NOMO-1 treated with dmso at 0.1 percent for 144 hours (cell line): Measurements from ENCODE around the gene MICU1.
"Not testable (repeated sequence)": the region's sequence is repeated elsewhere in the genome, so short reads cannot be mapped to it uniquely, and the experiment has no call there.

ENCODE experiments used
- DNase-seq: peaks from one replicate; lab custom pipeline; 2025; ENCODE audit not compliant: unreplicated experiment; lab: John Stamatoyannopoulos, UW

MICU1 gene

DNA sequence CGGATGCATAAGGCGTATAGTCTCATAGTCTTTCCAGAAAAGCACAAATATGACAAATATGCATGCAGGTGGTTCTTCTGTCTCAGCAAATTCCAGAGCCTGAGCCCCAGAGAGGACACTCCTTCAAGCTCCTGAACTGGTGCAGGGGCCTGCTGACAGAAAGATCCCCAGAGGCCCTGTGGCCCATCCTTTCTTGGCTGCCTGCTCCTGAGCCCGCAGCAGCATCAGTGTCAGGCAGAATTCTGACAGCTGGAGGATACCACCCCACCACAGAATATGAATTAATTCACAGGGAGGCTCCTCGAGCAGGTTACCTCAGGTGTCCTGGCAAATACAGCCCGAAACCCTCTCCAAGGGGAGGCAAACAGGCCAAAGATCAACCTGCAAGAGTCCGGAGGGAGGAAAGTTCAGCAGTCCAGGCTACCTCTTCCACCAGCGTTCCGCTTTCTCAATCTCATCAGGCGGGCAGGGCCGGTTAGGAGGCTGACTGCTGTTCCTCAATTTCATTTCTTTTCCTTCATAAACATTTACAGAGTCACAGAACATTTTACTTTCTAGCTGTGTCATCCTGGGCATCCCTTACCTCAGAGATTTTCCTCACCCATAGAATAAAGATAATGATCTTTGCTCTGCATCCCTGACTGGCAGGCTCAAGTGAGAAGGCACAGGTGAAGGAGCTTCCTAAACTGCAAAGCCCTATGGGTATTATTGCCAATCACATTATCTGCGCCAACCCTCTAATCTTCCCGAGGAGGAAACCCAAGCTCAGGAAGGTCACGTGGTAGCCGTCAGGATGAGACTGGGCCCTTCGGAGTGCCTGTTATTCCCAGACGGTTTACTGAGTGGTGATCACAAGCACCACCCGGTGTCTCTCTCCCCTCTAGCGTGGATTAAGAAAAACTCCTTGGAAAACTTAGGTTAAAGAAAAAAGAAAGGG, 272.6 kb downstream of the MICU1 start:
- no peak for DNase-seq

DNA sequence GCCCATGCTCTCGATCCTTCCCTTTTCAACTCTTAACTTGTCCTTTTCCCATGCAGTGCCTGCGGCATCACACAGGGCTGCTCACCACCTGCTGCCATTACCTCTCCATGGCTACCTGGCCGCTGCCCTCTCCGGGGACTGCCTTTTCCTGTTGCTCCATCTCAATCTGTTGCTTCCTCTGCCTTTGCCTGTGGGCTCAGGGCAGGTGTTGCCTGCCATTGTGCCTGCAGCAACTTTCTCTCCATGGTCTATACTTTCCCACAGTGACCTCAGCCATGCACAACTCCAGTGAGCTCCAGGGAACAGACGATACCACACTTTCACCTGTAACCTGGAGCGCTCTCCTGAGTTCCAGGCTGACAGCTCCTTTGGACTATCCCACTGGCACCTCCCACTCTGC, 274.4 kb downstream of the MICU1 start:
- no peak for DNase-seq

GRCh38 chr10:72349438-72349837, 276.4 kb downstream of the MICU1 start:
- no peak for DNase-seq

DNA sequence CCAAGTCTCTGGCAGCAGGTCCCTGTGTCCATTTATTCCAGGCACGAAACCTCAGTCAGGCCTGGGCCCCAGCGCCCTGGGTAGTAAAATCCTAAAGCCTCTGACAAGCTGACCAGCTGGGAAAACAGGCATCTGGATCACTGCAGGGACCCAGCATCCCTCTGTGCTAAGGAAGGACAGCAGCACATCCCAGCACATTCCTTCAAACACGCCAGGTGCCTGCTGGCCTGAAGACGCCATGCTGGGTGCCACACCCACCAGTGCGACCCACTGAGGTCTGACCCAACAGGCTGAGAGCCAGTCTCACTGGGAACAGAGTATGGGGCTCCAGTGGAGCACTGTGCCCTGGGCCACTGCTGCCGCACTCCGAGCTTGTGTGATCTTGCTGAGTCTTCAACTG, 277.6 kb downstream of the MICU1 start:
- DNase-seq = no peak

- not testable (repeated sequence) for DNase-seq
Measured at GRCh38 chr10:72346117-72346516, 279.8 kb downstream of the MICU1 start.

DNA sequence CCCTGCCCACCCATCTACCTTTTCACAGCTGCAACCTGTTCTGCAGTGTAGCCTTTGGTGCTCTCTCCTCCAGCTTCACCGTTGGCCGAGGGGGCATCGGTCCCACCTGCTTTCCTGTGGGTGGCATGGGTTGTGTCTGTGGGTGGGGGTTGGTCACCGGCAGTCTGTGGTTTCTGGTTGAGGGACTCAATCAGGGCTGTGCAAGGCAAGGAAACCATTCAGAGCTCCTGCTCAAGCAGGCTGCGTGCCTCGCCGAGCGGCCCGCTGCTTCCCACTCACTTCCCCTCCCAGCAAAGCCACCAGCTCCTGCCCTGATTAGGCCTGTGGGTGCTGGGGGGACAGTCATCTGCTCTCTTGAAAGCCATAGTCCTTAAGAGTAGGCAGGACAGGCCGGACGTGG, 280.9 kb downstream of the MICU1 start:
- DNase-seq = no peak

- no peak for DNase-seq
Measured at GRCh38 chr10:72342911-72343310, 283.0 kb downstream of the MICU1 start.

DNA sequence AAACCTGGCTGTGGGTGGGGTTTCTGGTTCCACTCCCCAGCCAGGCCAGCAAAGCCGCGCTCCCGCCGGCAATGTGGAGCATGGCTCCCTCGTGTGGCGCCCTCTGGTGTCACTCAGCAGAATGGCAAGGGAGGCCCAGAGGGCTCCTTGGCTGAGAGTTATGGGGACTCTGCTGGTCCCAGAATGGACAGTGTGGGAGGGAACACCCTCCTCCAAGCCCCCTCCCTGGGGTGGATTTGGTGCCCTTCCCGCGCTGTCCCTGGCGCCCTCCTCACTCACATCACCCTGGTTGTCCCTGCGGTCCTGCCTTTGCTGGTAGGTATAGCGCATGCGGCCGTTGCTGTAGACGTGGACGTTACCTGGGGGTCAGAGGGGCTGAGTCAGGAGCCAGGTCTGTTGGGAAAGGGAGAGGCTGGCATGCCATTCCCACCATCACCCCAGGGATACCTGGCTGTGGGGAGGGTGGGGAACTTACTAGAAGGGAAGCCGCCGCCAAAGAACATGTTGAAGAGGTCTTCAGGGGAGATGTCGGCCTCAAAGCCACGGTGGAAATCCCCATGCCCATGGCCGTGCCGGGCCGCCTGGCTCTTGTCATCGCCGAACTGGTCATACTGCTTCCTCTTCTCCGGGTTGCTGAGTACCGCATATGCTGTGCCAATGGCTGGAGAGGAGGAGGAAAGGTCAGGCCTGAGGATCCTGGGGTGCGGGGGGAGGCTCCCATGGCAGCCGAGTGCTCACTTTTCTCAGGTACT, 285.2 kb downstream of the MICU1 start:
- no peak for DNase-seq

GRCh38 chr10:72338180-72338579, 287.7 kb downstream of the MICU1 start:
- DNase-seq = no peak

GRCh38 chr10:72337722-72338121, 288.2 kb downstream of the MICU1 start:
- no peak for DNase-seq

DNA sequence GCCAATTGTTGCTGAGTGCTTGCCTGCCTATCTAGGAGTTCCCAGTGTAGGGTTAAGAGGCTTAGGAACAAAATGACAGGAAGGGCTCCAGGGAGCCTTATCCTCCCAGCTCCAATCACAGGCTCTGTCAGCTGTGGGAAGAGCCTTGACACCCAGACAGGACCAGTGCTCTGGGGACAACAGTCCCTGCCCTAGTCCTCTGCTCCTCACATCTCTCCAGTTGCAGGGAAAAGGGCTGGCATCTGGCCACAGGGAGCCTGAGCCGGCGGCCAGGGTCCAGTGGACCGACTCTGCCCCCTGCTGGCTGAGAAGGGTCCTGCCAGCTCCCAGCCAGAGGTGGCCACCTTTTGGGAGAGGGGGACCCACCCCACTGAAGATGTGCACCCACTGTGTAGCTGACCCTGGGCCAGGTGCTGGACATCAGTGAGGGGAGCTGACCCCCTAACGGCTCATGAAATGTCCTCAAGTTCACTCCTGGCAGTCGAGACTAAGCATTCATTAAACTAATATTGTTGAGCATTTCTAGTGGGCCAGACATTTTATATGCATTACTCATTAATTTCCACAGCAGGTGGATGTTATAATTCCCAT, 288.7 kb downstream of the MICU1 start:
- peak; percentile 30 for DNase-seq

GRCh38 chr10:72336259-72337038, 289.4 kb downstream of the MICU1 start:
- DNase-seq = no peak

- DNase-seq = no peak
Measured at GRCh38 chr10:72335394-72336258, 290.3 kb downstream of the MICU1 start.

- peak; percentile 71 for DNase-seq
Measured at GRCh38 chr10:72334825-72335393, 291.0 kb downstream of the MICU1 start.

DNA sequence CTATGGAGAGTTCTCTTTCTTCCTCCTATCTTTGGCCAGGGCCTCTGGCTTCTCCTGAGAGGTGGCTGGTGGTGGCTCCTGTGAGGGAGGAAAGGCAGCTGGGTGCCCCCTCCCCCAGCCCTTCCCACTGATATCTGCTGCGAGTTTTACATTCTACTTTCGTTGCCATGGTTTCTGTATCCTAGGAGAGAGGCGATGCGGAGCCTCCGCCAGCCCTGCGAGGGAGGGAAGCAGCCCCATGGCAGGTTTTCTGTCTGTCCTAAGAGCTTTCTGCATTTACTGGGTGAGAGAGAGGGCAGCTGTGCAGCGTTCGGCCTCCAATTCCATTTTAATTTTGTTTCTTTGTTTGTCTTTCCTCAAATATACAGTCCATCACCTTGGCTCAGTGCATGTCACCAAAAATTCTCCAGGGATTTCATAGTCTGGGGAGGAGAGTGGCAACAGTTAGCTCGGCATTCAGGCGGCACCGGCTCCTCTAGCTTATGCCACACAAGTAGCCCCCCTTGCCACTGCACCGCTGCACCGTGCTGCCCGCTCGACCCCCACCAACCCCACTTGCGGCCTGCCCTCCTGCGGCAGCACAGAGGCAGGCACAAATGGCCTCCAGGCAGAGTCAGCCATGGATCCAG, 291.6 kb downstream of the MICU1 start:
- DNase-seq = no peak

- no peak for DNase-seq
Measured at GRCh38 chr10:72333112-72334015, 292.5 kb downstream of the MICU1 start.

- no peak for DNase-seq
Measured at GRCh38 chr10:72332423-72333111, 293.3 kb downstream of the MICU1 start.
